ENCODE data around the gene CDCA7L.

- no peak for TF ChIP-seq EP300 (IDR thresholded peaks at IDR 0.05)
- no peak for TF ChIP-seq CTCF (IDR thresholded peaks at IDR 0.05)
- TF ChIP-seq POLR2A (IDR thresholded peaks at IDR 0.05): no peak
Measured at GRCh38 chr7:21911341-21911875, 34.3 kb downstream of the CDCA7L start.
